CD4-positive, alpha-beta T cell treated with Interleukin-17A for 1 hour (primary cell): ENCODE measurements around the gene SRD5A3.
A peak's percentile ranks its signal among the peaks of the same experiment; 100 is the strongest.

Experiments used
- DNase-seq: peaks from one replicate; pipeline ENCODE4 v3.0.0-alpha.2; 2020

Gene SRD5A3

GRCh38 chr4:55378617-55379467 is 32.8 kb downstream of the SRD5A3 start:
- no peak for DNase-seq

GRCh38 chr4:55380576-55380975 is 34.5 kb downstream of the SRD5A3 start:
- DNase-seq, result no peak

GRCh38 chr4:55381502-55381901 is 35.5 kb downstream of the SRD5A3 start:
- no peak for DNase-seq

GRCh38 chr4:55382488-55383003 is 36.5 kb downstream of the SRD5A3 start:
- no peak for DNase-seq

GRCh38 chr4:55385201-55385649 is 39.2 kb downstream of the SRD5A3 start:
- DNase-seq, result no peak

GRCh38 chr4:55386073-55386472 is 40.0 kb downstream of the SRD5A3 start:
- DNase-seq, result peak; percentile 36

- no peak for DNase-seq
Measured at GRCh38 chr4:55386840-55387239, 40.8 kb downstream of the SRD5A3 start.

GRCh38 chr4:55393461-55394320 is 47.6 kb downstream of the SRD5A3 start:
- no peak for DNase-seq

- DNase-seq, result no peak
Measured at GRCh38 chr4:55395218-55395528, 49.1 kb downstream of the SRD5A3 start.

- peak; percentile 87 for DNase-seq
Measured at GRCh38 chr4:55395529-55396307, 49.7 kb downstream of the SRD5A3 start, which contains the start of gene TMEM165. Gene TMEM165, plus strand, starts transcription at chr4:55395957. Its CDS starts 233 bp downstream, at chr4:55396190.

- DNase-seq, result peak; percentile 25
Measured at GRCh38 chr4:55396308-55397125, 50.5 kb downstream of the SRD5A3 start.

GRCh38 chr4:55397126-55397436 is 51.0 kb downstream of the SRD5A3 start:
- DNase-seq, result no peak

- no peak for DNase-seq
Measured at GRCh38 chr4:55397520-55398321, 51.7 kb downstream of the SRD5A3 start.

GRCh38 chr4:55398461-55398860 is 52.4 kb downstream of the SRD5A3 start:
- DNase-seq, result no peak

GRCh38 chr4:55398966-55399365 is 52.9 kb downstream of the SRD5A3 start:
- no peak for DNase-seq

GRCh38 chr4:55399581-55399980 is 53.5 kb downstream of the SRD5A3 start:
- no peak for DNase-seq

- DNase-seq, result no peak
Measured at GRCh38 chr4:55405073-55405472, 59.0 kb downstream of the SRD5A3 start.

- no peak for DNase-seq
Measured at GRCh38 chr4:55406545-55406944, 60.5 kb downstream of the SRD5A3 start.

GRCh38 chr4:55407119-55407518 is 61.1 kb downstream of the SRD5A3 start:
- DNase-seq, result no peak

GRCh38 chr4:55407764-55408163 is 61.7 kb downstream of the SRD5A3 start:
- no peak for DNase-seq

- peak; percentile 26 for DNase-seq
Measured at GRCh38 chr4:55409468-55410171, 63.6 kb downstream of the SRD5A3 start.
